HG02981 (cell line): ENCODE measurements around the gene TMEM238L.
"Not testable (repeated sequence)": the region's sequence is repeated elsewhere in the genome, so short reads cannot be mapped to it uniquely, and the experiment has no call there.

Source experiments
- ATAC-seq: cut with Tn5 transposase; IDR thresholded peaks from one replicate; pipeline ENCODE4 v1.9.1; 2021; ENCODE audit warnings: mild to moderate bottlenecking, moderate library complexity; ENCODE audit not compliant: unreplicated experiment

The TMEM238L gene, protein sequence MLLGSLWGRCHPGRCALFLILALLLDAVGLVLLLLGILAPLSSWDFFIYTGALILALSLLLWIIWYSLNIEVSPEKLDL

GRCh38 chr17:10803830-10804475, at the start of gene TMEM238L:
TSS of gene TMEM238L (minus strand) at chr17:10804099. CDS start at chr17:10803963, 136 bp downstream.
- no peak for ATAC-seq

- not testable (repeated sequence) for ATAC-seq
Observed at GRCh38 chr17:10846636-10847035, 42.7 kb upstream of the TMEM238L start.

DNA sequence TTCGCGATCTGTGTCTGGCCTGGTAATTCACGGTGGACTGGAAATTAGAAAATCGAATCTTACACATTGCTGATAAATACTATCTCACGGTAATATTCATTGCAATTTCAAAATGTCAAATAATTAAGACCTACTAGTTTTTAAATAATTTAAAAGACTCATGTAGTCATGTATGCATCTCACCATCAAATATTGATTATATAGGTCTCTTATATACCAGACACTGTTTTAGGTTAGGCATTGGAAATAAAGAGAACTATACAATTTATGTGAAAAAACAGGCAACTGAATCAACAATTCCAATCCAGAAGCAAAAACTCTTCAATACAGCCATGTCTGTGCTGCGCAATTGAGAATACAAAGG, 41.5 kb upstream of the TMEM238L start:
- no peak for ATAC-seq

DNA sequence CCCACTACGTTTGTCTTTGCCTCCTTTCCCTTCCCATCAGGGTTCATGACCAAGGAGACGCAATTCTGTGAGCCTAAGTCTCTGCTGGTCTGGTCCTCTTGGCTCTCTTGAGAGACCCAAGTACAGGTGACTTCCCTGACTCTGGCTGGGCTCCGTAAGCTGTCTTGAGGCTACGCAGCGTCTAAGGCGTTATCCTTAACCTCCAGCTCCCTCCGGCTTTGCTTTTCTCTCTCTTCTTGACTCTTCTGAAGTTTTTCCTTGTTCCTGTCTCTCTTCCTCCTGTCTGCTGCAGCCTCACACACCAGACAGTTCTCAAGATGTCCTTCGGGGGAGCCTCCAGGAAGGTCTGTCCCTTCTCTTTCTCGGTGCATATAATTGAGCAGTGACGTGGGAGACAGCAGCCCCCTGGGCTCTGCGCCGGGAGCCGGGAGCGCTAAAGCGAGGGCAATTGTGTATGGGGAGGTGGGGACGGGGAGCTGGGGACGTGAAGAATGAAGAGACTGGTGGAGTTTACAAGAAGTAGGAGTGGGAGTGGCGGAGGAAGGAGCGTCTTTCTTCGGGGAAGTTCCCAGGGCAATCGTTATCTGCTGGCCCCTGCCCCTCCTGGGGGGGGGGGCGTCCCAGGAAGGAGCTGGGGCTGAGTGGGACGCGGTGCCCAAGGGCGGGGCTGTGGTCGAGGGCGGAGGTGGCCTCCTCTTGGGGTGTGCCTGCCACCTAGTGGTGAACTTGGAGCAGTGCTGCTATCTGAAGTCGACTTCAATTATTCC, 40.9 kb upstream of the TMEM238L start:
- ATAC-seq: peak; percentile 78

DNA sequence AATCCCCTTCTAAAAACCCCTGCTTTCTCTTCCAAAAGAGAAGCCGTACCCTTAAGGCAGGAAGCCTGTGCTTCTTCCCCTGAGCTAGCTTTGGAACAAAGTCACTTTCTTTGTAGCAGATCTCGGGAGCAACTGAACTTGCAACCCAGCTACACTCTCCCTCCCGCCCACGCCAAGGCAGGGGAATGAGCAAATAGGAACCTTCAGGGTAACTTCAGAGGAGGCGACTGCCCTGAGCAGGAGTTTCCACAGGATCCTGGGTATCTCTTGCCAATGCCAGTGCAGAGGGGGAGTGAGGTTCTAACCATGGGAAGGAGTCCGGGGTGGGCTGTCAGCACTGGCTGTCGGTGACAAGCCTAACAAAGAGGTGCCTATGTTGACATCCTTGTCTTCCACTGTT, 39.9 kb upstream of the TMEM238L start:
- no peak for ATAC-seq

- no peak for ATAC-seq
Observed at GRCh38 chr17:10842658-10843057, 38.8 kb upstream of the TMEM238L start.

DNA sequence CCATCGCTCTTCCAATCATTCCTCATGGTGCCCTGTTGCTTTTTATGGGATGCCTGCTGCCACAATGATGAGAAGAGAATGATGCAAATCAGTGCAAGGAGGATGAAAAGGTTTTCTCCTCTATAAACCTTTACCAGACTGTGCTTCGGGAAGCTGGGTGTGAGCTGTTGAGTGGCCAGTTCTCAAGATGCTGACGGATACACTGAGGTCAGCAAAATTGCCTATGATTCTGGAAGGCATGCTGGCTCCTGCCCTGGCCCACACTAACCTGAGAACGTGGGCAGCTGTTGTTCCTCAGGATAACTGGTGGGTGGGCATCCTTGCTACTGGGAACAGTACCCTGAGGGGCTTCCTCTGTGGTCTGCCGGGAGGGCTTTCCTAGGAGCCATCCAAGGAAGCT, 34.8 kb upstream of the TMEM238L start:
- ATAC-seq: no peak

DNA sequence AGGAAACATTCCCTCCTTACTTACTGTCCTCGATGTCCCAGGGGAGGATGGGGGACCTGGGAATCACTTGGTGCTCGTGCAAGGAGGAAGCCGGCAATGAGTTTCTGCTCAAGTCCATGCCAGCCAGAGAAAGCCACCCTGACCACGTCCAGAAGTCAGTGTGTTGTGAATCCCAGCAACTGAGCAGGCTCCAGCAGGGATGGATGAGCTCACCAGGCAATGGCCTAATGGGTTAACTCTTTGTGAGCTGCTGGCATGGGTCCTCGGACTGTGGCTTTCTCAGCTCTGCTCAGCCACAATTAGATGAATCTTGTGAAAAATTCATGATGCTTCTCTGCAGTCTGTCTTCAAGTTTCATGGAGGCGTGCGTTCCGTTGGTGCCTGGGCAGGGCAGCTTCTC, 34.0 kb upstream of the TMEM238L start, which contains the start of gene PIRT:
PIRT (minus strand) TSS at position 167 of the 400 bp plus-strand sequence. CDS start 12,442 bp downstream, outside the sequence.
- ATAC-seq: no peak

DNA sequence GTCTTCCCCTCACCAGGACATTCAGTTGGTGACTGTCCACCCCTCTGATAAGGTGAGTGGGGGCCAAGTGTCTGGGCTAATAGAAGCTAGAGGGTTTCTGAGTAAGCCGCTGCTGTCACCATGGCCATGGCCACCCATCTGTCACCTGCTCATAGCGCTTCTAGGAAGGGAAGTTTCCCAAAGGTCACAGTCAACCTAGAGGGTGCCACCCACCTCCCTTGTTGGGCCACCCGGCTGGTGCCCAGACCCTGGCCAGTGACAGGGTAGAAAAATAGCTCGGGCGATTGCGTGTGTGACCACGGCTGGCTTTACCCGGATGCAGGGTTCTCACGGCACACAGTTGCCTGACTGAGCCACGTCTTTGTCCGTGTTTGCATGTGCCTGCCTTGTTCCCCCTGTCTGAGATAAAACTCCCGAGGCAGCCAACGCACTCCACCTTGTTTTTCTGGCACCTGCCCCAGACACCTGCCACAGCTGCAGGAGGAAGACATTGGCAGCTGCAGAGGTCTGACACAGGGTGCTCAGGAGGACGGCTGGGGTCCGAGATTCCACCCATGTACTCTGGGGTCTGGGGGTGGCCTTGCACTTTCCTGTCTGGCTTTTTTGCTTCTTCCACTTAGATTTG, 33.2 kb upstream of the TMEM238L start:
- ATAC-seq: no peak

DNA sequence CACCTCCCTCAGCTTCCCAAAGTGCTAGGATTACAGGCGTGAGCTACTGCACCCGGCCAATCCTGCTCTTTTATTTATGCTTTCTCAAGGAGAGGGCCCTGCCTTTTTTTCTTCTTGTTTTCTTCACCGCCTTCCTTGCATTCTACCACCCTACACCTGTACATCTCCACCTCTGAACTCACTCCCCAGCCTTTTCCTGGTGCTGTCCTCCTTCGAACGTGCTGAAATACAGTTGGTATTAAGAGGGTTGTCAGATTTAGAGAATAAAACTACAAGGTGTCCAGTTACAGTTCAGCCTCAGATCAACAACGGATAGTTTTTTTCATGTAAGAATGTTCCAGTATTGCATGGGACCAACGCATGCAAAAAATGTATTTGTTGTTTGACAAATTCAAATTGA, 32.2 kb upstream of the TMEM238L start:
- ATAC-seq: no peak

GRCh38 chr17:10831696-10832095, 27.8 kb upstream of the TMEM238L start:
- no peak for ATAC-seq

- ATAC-seq: no peak
Observed at GRCh38 chr17:10827898-10828552, 24.1 kb upstream of the TMEM238L start.

DNA sequence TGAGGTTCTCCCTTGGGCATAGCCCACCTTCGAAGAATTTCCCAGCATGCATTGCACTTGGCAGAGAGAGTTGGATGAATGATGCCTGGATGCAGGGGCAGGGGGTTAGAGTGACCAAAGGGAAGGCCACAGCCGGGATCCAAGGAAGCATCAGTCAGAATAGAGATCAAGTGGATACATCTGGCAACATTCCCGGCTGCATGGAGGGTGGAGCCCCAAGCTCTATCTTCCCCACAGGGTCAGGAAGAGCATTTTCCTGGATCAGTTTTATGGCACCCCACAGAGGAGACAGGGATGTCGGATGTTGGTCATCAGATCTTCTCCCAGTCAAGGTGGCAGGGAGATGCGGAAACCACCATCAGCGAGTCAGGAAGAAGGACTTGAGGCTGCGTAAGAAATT, 21.0 kb upstream of the TMEM238L start:
- ATAC-seq: no peak

GRCh38 chr17:10821770-10822169, 17.9 kb upstream of the TMEM238L start:
- no peak for ATAC-seq

DNA sequence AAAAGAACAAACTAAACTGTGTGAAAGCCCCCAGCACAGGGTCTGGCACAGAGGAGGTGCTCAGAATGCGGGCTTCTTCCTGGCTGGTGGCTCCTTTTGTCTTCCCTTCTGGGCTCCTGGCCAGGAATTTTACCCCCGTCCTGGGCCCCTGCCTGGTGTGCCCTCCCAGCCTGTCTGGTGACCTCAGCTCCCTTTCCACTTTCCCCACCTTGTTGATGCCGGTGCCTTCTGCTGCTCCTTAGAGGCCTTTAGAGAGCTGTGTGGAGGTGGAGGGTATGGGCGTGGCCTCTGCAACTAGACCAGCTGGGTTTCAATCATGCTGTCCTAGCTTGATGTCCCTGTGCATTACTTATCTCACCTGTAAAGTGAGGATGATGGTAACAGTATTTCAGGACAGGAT, 17.2 kb upstream of the TMEM238L start:
- ATAC-seq: no peak

- no peak for ATAC-seq
Observed at GRCh38 chr17:10815319-10815718, 11.4 kb upstream of the TMEM238L start.

DNA sequence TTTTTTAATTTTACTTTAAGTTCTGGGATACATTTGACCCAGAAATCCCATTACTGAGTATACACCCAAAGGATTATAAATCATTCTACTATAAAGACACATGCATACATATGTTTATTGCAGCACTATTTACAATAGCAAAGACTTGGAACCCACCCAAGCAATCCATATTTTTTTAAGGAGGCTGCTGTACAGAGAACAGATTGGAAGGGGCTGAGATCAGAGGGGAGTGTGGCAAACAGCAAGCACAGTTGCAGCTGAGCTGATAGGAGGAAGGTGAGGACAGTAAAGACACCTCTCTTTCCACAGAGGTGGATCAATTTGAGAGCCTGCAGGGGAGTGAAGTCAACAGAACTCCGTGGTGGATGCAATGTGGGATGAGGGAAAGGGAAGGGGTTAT, 10.2 kb upstream of the TMEM238L start:
- no peak for ATAC-seq

- no peak for ATAC-seq
Observed at GRCh38 chr17:10812674-10813073, 8.8 kb upstream of the TMEM238L start.

GRCh38 chr17:10809605-10810004, 5.7 kb upstream of the TMEM238L start:
- ATAC-seq: no peak

DNA sequence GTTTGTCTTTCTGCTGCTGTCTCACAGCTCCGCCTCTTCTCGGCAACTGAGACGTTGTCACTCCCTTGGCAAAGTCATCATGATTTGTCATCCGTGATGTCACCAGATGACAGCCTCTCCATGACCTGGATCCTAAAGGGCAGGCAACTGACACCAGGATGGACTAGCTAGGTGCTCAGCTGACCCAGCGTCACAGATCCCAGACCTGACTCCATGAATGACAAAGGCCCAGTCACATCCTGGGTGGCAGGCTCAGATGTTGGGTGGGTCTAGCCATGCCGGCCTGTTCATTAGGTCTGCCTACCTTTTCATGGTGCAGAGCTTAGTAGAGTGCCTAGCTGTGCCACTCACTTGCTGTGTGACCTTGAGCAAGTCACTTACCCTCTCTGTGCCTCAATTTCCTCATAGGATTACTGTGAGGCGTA, 3.8 kb upstream of the TMEM238L start:
- ATAC-seq: no peak

- ATAC-seq: no peak
Observed at GRCh38 chr17:10806545-10807262, 2.8 kb upstream of the TMEM238L start.
